Stimulated activated CD8-positive, alpha-beta memory T cell treated with anti-CD3 and anti-CD28 coated beads, Interleukin-2, amount 100 ng/mL, for 1 hour (primary cell): ENCODE data around the gene DOCK10.

Experiments
- DNase-seq, 2 donors: peaks; one replicate each; pipeline ENCODE4 v3.0.0-alpha.2; 2020; ENCODE audit warnings: low read depth in 2 of 2

DOCK10 gene

GRCh38 chr2:225041207-225041850, 939 bp downstream of the DOCK10 start:
- DNase-seq = peak; percentile 33 to 45

GRCh38 chr2:225040856-225041206, 1.4 kb downstream of the DOCK10 start:
- DNase-seq = peak in 1 of 2 donors; percentile 10

GRCh38 chr2:225040142-225040541, 2.1 kb downstream of the DOCK10 start:
- no peak for DNase-seq

GRCh38 chr2:225038231-225038523, 4.1 kb downstream of the DOCK10 start:
- DNase-seq = no peak

- no peak for DNase-seq
Measured at GRCh38 chr2:225037415-225038230, 4.6 kb downstream of the DOCK10 start.

- DNase-seq = no peak
Measured at GRCh38 chr2:225036431-225036830, 5.8 kb downstream of the DOCK10 start.

GRCh38 chr2:225033440-225034318, 8.6 kb downstream of the DOCK10 start:
- DNase-seq = no peak

GRCh38 chr2:225032246-225032645, 10.0 kb downstream of the DOCK10 start:
- no peak for DNase-seq

- DNase-seq = no peak
Measured at GRCh38 chr2:225031599-225031998, 10.7 kb downstream of the DOCK10 start.

GRCh38 chr2:225030893-225031292, 11.4 kb downstream of the DOCK10 start:
- no peak for DNase-seq

- peak in 1 of 2 donors; percentile 15 for DNase-seq
Measured at GRCh38 chr2:225030203-225030602, 12.1 kb downstream of the DOCK10 start.

GRCh38 chr2:225028572-225028971, 13.7 kb downstream of the DOCK10 start:
- DNase-seq = no peak

GRCh38 chr2:225027061-225027762, 15.1 kb downstream of the DOCK10 start:
- DNase-seq = no peak

- no peak for DNase-seq
Measured at GRCh38 chr2:225025917-225026571, 16.2 kb downstream of the DOCK10 start.

GRCh38 chr2:225022188-225022587, 20.1 kb downstream of the DOCK10 start:
- no peak for DNase-seq

- no peak for DNase-seq
Measured at GRCh38 chr2:225020168-225020849, 22.0 kb downstream of the DOCK10 start.

GRCh38 chr2:225019105-225019504, 23.2 kb downstream of the DOCK10 start:
- no peak for DNase-seq

GRCh38 chr2:225017713-225018112, 24.6 kb downstream of the DOCK10 start:
- no peak for DNase-seq

- no peak for DNase-seq
Measured at GRCh38 chr2:225017098-225017685, 25.1 kb downstream of the DOCK10 start.
